ENCODE data around the gene IQCE.

The IQCE gene

DNA sequence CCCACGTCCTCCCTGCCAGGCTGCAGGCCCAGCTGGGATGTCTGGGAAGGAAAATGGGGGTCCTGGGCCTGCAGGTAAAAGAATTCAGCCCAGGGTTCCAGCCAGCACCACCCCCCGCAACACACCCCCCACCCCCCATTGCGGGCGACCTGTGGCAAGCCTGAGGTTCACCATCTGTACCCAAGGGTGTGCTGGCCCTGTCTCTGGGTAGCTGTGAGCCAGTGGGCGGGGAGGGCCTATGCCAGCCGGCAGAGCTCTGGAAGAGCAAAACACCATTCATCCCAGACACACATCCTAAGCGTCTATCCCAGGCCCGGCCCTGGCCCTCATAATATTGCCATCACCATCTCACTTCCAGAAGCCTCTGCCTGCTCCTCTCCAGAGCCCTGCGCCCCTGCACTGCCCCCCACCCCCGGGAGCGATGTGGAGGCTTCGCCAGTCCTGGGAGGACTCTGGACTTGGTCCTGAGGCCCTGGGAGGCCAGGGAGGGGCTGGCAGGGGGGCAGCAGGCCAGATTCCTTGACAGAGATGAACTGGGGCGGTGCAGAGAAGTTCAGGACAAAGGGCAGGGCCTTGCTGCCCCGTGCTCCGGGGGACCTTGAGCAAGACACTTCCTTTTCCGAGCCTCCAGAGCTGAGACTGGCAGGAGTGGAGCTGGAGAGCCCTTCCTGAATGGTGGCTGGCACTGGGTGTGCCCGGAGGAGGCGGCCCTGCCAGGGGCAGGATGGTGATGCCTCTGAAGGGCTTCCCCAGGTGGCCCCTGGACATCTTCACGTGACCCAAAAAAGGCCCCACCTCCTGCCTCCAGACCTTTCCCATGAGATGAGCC is 64.3 kb downstream of the IQCE start:
- Mint-ChIP-seq H3K4me1 (no peaks in the 10 kb centered on the region), H3K27me3 (no peaks in the 10 kb centered on the region), H3K36me3 (ENCODE audit: insufficient read depth) (peaks cover 2% of the 10 kb centered on the region), H3K27ac (ENCODE audit: low read depth) (no peak overlapping the region), H3K4me3 (no peak overlapping the region), H3K9me3 (no peaks in the 10 kb centered on the region)
- ATAC-seq (replicated peaks; ENCODE audit: extremely low read depth, poor library complexity, severe bottlenecking) (no peak), DNase-seq (ENCODE audit: low spot score in 2 of 2) (no peak)

DNA sequence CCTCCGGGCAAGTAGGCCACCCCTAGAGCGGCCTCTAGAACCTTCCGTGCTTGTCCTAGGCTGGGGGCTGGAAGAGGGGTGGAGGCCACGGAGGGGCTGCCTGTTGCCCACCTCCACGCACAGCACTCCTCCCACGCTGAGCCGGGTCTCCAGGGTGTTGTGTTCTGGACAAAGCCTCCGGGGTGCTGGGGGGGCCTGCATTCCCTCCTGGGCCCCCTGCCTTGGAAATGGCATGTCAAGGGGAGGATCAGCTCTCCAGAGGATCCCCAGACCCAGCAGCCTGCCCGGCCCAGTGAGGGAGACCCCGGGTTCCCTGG is 64.9 kb downstream of the IQCE start:
- DNase-seq (ENCODE audit: low spot score in 2 of 2), result no peak
- no peak overlapping the region for H3K27ac Mint-ChIP-seq (ENCODE audit: low read depth)
- H3K9me3 Mint-ChIP-seq, result no peaks in the 10 kb centered on the region
- H3K36me3 Mint-ChIP-seq (ENCODE audit: insufficient read depth), result peaks cover 2% of the 10 kb centered on the region
- no peaks in the 10 kb centered on the region for H3K27me3 Mint-ChIP-seq
- ATAC-seq (replicated peaks; ENCODE audit: extremely low read depth, poor library complexity, severe bottlenecking), result no peak
- H3K4me1 Mint-ChIP-seq, result no peaks in the 10 kb centered on the region
- H3K4me3 Mint-ChIP-seq, result no peak overlapping the region

DNA sequence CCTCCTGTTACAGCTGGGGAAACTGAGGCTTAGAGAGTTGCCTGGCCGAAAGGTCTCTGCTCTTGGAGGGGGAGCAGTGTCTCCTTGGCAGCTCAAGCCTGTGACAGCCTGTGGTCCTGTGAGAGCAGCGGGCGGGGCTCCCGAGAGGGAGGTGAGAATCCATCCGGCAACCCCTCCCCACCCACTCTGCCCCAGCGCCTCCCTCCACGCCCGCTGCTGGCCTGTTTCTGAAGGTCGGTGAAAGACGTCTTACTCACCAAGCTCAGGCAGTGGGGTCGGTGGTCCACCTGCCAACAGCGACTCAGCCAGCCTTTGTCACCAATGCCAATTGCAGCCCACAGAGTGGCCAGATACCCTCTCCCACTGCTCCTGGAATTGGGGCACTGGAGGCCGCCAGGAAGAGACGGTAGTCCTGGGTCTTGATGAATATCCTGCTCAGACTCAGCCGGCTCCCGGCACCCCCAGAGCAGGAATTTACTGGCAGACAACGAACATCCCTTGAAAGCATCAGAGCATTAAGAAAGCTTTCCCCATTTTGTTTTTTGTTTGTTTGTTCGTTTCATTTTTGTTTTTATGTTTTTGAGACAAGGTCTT is 65.6 kb downstream of the IQCE start:
- no peak overlapping the region for H3K4me3 Mint-ChIP-seq
- no peak for ATAC-seq (replicated peaks; ENCODE audit: extremely low read depth, poor library complexity, severe bottlenecking)
- H3K9me3 Mint-ChIP-seq, result no peaks in the 10 kb centered on the region
- no peak overlapping the region for H3K27ac Mint-ChIP-seq (ENCODE audit: low read depth)
- no peaks in the 10 kb centered on the region for H3K27me3 Mint-ChIP-seq
- no peaks in the 10 kb centered on the region for H3K4me1 Mint-ChIP-seq
- DNase-seq (ENCODE audit: low spot score in 2 of 2), result no peak
- H3K36me3 Mint-ChIP-seq (ENCODE audit: insufficient read depth), result peaks cover 2% of the 10 kb centered on the region

DNA sequence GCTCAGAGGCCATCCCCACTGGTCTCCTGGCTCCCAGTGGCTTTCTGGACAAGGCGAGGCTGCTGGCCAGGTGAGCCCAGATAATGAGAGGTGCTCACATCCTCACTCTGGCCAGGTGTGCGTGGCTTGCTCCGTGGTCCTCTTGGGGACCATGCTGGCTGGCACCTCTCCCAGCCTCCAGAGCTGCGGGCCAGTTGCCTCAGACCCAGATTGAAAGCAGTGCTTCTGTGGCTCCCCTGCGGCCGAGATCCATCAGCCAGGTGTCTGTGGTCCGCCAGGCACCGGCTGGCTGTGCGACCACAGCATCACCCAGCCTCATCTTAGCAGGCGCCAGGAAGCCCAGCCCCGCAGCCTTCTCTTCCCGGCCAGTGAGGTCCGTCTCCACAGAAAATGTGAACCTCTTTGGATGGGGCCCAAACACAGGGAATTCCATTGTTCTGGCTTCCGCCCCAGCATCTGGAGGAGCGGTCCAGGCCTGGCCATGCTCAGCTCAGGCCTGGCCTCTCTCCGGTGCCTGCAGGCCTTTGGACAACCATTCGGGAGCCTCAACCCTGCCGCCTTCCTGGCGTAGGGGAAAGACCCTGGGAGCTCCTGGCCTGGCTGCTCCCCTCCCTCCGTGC is 67.8 kb downstream of the IQCE start:
- ATAC-seq (replicated peaks; ENCODE audit: extremely low read depth, poor library complexity, severe bottlenecking), result no peak
- H3K36me3 Mint-ChIP-seq (ENCODE audit: insufficient read depth), result peaks cover 2% of the 10 kb centered on the region
- no peaks in the 10 kb centered on the region for H3K9me3 Mint-ChIP-seq
- H3K4me1 Mint-ChIP-seq, result peaks cover 6% of the 10 kb centered on the region
- H3K4me3 Mint-ChIP-seq, result no peak overlapping the region
- H3K27ac Mint-ChIP-seq (ENCODE audit: low read depth), result no peak overlapping the region
- no peaks in the 10 kb centered on the region for H3K27me3 Mint-ChIP-seq
- no peak for DNase-seq (ENCODE audit: low spot score in 2 of 2)

DNA sequence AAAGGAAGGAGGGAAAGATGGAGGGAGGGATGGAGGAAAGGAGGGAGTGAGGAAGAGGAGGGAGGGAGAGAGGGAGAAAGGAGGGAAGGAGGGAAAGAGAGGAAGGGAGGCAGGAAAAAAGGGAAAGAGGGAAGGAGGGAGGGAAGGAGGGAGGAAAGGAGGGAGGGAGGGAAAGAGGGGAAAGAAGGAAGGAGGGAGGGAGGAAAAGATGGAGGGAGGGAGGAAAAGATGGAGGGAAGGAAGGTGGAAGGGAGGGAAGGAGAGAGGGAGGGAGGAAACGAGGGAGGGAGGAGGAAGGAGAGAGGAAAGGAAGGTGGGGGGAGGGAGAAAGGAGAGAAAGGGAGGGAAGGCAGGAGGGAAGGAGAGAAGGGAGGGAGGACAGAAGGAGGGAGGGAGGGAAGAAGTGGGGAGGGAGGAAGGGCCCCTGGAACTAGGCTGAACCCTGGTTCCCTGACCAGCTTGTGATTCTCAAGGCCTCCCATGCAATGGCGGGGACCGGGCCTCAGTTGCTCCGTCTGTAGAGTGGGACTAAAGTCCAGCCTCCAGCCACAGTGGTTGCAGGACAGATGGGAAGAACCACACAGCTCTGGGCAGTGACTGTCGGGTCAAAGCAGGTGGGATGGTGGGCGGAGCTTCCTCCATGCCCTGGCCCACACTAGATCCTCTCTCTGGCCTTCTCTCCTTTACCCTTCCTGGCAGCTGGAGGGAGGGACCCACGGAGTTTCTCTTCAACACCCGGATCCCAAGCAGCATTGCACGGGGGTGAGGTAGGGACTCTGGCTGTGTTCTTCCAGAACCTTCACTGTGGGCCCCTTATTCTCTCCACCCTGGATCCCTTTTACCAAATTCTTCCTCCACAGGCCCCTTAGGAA is 68.7 kb downstream of the IQCE start:
- Mint-ChIP-seq H3K9me3 (no peaks in the 10 kb centered on the region), H3K36me3 (ENCODE audit: insufficient read depth) (peaks cover 2% of the 10 kb centered on the region), H3K27ac (ENCODE audit: low read depth) (no peak overlapping the region), H3K4me1 (peaks cover 9% of the 10 kb centered on the region), H3K27me3 (no peaks in the 10 kb centered on the region), H3K4me3 (no peak overlapping the region)
- ATAC-seq (replicated peaks; ENCODE audit: extremely low read depth, poor library complexity, severe bottlenecking) (no peak), DNase-seq (ENCODE audit: low spot score in 2 of 2) (no peak)

DNA sequence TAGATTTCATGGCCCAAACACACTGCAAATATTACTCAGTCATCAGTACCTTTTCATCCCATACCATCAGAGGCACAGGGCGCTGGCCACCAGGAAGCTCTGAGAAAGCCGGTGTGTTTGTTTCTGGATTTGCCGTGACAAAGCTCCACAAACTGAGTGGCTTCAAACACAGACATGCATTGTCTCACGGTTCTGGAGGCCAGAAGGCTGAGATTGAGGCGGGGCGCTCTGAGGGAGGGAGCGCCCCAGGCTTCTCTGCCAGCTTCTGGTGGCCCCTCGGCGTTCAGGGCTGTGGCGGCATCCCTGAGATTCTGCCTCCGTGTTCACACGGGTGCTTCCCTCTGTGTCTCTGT is 69.3 kb downstream of the IQCE start:
- Mint-ChIP-seq H3K27me3 (no peaks in the 10 kb centered on the region), H3K9me3 (no peaks in the 10 kb centered on the region), H3K27ac (ENCODE audit: low read depth) (no peak overlapping the region), H3K4me1 (peaks cover 13% of the 10 kb centered on the region), H3K4me3 (no peak overlapping the region), H3K36me3 (ENCODE audit: insufficient read depth) (peaks cover 2% of the 10 kb centered on the region)
- DNase-seq (ENCODE audit: low spot score in 2 of 2) (no peak), ATAC-seq (replicated peaks; ENCODE audit: extremely low read depth, poor library complexity, severe bottlenecking) (no peak)

DNA sequence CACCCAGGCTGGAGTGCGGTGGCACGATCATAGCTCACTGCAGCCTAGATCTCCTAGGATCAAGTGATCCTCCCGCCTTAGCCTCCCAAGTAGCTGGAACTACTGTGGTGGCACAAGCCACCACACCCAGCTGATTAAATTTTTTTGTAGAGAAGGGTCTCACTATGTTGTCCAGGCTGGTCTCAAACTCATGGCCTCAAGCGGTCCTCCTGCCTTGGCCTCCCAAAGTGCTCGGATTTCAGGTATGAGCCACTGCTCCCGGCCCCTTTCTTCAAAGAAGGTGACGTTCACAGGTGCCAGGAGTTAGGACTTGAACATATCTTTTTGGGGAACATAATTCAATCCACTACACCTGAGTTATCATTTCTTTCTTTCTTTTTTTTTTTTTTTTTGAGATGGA is 70.1 kb downstream of the IQCE start:
- H3K36me3 Mint-ChIP-seq (ENCODE audit: insufficient read depth), result peaks cover 2% of the 10 kb centered on the region
- no peaks in the 10 kb centered on the region for H3K27me3 Mint-ChIP-seq
- DNase-seq (ENCODE audit: low spot score in 2 of 2) (no peak), ATAC-seq (replicated peaks; ENCODE audit: extremely low read depth, poor library complexity, severe bottlenecking) (no peak)
- no peak overlapping the region for H3K27ac Mint-ChIP-seq (ENCODE audit: low read depth)
- peaks cover 19% of the 10 kb centered on the region for H3K4me1 Mint-ChIP-seq
- H3K4me3 Mint-ChIP-seq, result no peak overlapping the region
- no peaks in the 10 kb centered on the region for H3K9me3 Mint-ChIP-seq

DNA sequence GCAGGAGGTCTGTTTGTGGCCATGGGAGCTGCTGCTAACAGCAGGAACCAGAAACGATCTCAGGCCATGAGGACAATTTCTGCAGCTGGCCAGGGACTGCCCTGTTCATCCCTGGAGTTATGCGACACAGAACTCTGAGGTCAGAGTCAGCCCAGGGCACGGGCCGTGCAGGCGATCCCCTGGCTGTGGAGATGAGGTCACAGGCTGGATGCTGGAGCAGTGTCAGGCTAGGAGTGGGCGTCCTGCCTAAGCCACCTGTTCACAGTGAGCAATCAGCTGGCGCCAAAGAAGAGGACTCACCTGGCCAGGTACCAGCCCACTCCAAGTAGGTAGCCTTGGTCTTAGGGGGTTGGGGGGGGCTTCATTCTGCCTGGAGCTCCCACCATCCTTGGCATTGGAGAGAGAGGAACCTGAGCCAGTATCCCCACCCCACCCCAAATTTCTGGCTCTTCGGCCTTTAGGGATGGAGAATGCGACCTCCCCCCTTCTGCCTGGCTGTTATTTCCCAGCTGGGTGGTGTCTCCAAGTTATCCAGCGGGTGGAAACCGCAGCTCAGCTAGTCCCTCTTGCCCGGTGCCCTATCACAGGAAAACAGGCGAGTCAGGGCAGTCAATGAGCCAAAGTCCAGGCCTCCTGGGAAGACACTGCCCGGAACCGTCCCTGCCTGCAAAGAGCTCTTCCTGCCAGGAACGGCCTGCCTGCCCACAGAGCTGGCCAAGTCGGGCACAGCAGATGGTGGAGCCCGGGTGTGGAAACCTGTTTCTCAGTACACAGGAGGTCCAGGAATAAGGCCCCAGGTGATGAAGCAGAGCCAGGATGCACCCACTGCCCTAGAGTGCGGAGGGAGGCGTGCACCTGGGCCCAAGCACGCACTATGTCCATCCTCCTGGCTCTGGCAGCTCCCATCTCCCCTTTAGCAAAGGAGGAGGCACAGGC is 71.2 kb downstream of the IQCE start:
- no peak for DNase-seq (ENCODE audit: low spot score in 2 of 2)
- Mint-ChIP-seq H3K4me3 (no peak overlapping the region), H3K27me3 (no peaks in the 10 kb centered on the region), H3K27ac (ENCODE audit: low read depth) (no peak overlapping the region), H3K9me3 (no peaks in the 10 kb centered on the region), H3K4me1 (peaks cover 22% of the 10 kb centered on the region), H3K36me3 (ENCODE audit: insufficient read depth) (peaks cover 4% of the 10 kb centered on the region)
- no peak for ATAC-seq (replicated peaks; ENCODE audit: extremely low read depth, poor library complexity, severe bottlenecking)

DNA sequence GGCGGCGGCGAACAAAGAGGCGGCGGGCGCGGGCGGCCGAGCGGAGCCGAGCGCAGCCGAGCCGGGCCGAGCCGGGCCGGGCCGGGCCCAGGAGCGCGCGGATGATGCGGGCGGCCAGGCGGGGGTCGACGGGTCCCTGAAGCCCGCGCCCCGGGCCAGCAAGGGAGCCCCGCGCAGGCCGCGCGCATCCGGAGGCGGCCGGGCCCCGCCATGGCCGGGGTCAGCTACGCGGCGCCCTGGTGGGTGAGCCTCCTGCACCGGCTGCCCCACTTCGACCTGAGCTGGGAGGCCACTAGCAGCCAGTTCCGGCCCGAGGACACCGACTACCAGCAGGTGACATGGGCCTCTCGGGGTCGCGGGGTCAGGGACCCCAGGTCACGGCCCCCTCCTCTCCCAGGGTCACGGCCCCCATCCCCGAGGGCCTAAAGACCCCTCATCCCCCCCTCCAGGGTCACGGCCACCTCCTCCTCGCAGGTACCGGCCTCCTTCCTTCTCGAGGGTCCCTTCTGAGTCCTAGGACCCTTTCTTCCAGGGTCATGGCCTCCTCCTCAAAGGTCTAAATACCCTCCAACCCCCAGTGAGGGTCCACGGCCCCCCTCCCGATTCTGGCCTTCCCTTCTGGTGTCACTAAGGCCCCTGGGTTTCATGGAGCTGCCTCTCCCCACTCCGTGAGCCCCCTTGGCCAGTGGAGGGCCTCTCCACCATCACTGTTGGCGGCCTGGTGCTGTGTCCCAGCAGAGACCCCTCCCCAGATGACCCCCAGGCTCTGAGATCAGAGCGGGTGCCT is 73.4 kb downstream of the IQCE start, which contains the start of gene TTYH3:
TTYH3 (plus strand) TSS at position 41 of the 787 bp plus-strand sequence; CDS start at position 211, 170 bp downstream.
- DNase-seq (ENCODE audit: low spot score in 2 of 2) (no peak), ATAC-seq (replicated peaks; ENCODE audit: extremely low read depth, poor library complexity, severe bottlenecking) (no peak)
- peaks cover 30% of the 10 kb centered on the region for H3K4me1 Mint-ChIP-seq
- no peaks in the 10 kb centered on the region for H3K9me3 Mint-ChIP-seq
- peak within 1 kb of the TSS; percentile 91 for H3K4me3 Mint-ChIP-seq
- no peaks in the 10 kb centered on the region for H3K27me3 Mint-ChIP-seq
- H3K36me3 Mint-ChIP-seq (ENCODE audit: insufficient read depth), result peaks cover 6% of the 10 kb centered on the region
- peak within 1 kb of the TSS; percentile 93 for H3K27ac Mint-ChIP-seq (ENCODE audit: low read depth)

DNA sequence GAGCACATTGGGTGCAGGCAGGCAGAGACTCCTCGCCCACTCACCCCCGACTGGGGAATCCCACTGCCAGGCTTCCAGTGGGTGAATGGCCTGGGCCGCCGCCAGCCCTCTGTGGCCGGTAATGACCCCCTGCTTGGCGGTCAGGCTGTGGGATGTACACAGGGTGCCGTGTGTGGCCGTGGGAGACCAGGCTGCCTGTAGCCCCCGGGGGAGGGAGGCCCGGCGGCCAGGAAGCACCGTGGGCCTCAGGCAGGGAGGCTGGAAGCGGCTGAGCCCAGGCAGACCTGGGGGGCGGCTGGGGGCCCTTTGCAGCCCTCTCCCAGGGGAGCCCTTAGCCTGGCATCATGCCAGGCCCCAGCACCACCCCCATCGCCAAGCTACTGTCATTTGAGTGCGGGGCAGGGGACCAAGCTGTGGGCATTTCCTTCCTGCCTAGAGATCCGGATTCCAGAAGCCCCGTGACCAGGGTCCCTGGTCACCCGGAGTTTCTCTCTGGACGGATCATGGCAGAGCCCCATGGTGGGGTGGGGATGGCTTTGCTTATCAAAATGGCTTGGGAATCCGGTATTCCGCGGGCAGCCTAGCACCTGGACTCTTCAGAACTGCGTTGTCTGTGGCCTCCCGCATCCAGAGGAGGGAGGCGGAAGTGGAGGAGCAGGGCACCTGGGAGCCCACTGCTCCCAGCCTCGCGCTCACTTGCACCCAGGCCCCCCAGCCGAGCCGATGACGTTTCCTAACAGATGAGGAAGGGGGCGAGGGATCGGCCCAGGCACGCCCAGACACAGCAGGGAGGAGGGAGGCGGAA is 74.2 kb downstream of the IQCE start:
- ATAC-seq (replicated peaks; ENCODE audit: extremely low read depth, poor library complexity, severe bottlenecking) (no peak), DNase-seq (ENCODE audit: low spot score in 2 of 2) (no peak)
- peak overlapping the region; percentile 93 for H3K27ac Mint-ChIP-seq (ENCODE audit: low read depth)
- peak overlapping the region; percentile 91 for H3K4me3 Mint-ChIP-seq
- no peaks in the 10 kb centered on the region for H3K27me3 Mint-ChIP-seq
- H3K4me1 Mint-ChIP-seq, result peaks cover 30% of the 10 kb centered on the region
- peaks cover 6% of the 10 kb centered on the region for H3K36me3 Mint-ChIP-seq (ENCODE audit: insufficient read depth)
- no peaks in the 10 kb centered on the region for H3K9me3 Mint-ChIP-seq

Measured in central memory CD8-positive, alpha-beta T cell (primary cell).